D721Med (cell line): ENCODE results near the gene FFAR2.
"Not testable (repeated sequence)": the region's sequence is repeated elsewhere in the genome, so short reads cannot be mapped to it uniquely, and the experiment has no call there.

Experiments used
- DNase-seq: peaks from one replicate; pipeline ENCODE4 v3.0.0; 2011; ENCODE audit warnings: low spot score; ENCODE audit not compliant: insufficient read length
- FAIRE-seq: peaks from 2 replicates; lab custom pipeline; 2011; peaks lifted over from hg19 to GRCh38; lab: Jason Lieb, UNC
- TF ChIP-seq, protein P1 (sequence below): IDR thresholded peaks from 2 replicates; pipeline ENCODE4 v1.5.1; 2012; ENCODE audit warnings: mild to moderate bottlenecking, control low read depth; ENCODE audit not compliant: insufficient read depth; ENCODE audit errors: missing control alignments

FFAR2 gene

DNA sequence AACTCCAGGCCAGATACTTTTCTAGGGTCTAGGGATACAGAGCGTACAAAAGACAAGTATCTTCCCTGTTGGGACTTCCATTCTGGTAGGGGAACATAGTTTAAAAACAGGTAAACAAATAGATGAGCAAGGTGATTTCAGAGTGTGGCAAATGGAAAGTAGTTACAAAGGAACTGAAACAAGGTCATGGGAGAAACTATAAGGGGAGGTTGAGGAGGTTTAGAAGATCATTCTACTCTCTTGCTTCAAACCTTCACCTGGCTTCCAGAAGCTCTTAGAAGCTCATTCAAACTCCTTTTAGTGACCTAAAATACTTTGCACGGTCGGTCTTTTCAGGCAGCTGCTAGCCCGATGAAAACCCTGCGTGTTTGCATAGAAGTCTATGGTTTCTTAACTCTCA, 9.1 kb downstream of the FFAR2 start:
- no peak for DNase-seq
- no peak for FAIRE-seq

DNA sequence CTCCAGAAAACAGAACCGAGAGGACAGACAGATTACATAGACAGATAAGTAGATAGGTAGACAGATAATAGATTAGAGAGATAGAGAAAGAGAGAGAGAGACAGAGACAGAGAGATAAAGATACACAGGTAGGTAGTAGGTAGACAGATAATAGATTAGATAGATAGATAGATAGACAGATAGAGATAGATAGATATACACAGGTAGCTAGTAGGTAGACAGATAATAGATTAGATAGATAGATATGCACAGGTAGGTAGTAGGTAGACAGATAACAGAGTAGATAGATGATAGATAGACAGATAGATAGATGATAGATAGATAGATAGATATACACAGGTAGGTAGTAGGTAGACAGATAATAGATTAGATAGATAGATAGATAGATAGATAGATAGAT, 10.1 kb downstream of the FFAR2 start:
- TF ChIP-seq, protein P1, sequence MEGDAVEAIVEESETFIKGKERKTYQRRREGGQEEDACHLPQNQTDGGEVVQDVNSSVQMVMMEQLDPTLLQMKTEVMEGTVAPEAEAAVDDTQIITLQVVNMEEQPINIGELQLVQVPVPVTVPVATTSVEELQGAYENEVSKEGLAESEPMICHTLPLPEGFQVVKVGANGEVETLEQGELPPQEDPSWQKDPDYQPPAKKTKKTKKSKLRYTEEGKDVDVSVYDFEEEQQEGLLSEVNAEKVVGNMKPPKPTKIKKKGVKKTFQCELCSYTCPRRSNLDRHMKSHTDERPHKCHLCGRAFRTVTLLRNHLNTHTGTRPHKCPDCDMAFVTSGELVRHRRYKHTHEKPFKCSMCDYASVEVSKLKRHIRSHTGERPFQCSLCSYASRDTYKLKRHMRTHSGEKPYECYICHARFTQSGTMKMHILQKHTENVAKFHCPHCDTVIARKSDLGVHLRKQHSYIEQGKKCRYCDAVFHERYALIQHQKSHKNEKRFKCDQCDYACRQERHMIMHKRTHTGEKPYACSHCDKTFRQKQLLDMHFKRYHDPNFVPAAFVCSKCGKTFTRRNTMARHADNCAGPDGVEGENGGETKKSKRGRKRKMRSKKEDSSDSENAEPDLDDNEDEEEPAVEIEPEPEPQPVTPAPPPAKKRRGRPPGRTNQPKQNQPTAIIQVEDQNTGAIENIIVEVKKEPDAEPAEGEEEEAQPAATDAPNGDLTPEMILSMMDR, result no peak
- FAIRE-seq (no peak), DNase-seq (no peak)

More for the DNA sequence above, 9.1 kb downstream of the FFAR2 start:
- TF ChIP-seq, protein P1, result no peak

DNA sequence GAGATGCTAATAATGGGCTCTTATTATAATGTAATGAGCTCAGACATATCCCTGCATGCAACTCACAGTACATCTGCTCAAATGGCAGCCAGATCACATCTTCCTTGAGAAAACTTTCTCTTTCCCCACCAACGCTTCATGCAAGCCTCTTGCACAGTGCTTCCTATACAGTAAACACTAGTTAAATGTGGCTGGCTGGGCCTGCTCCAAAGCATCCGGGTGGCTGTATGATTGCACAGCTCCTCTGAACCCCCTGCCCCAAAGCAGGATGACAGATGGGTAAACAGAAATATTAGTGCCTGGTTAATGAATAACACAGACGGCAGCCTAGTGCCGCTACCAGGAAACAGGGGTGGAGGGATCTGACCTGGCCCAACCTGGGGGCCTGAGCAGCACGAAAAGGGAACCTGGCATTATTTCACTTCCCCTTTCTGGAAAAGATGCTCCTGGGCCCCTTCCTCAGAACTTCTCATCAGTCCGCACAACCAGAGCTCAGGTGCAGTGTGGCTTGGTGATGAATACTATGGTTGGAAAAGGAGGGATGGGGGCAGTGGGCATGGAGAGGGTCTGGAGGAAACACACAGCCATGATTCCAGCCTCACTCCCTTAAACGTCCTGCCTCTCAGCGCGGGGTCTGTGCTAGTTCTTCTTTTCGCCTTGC, 10.8 kb downstream of the FFAR2 start:
- DNase-seq (no peak), FAIRE-seq (no peak)
- TF ChIP-seq, protein P1, result no peak

DNA sequence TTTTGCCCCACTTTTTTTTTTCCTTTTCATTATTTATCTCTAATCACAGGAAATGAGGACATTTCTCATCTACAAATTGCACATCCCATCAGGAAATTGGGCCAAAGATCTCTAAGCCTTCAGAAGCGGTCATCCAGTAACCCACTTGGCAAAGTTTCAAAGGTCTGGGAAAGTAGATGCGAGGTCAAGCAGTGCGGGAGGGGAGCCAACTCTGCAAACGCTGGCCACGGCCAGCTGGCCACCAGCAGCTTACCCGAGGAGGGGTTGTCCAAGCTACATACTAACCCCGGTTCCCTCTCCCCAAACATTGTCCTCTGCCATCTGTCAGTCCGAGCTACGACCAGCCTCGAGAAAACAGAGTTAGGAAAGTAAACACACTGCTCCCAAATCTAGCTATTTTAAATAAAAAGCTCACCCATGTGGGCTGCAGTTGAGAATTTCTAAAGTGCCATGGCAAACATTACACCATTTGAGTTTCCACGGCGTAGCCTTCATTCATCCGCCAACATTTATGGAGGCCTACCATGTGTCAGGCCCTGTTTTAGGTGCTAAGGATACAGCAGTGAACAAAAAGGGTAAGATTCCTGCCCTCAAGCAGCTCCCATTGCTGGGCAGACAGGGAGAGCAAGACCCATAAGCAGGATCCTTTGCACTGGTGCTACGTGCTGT, 11.5 kb downstream of the FFAR2 start:
- DNase-seq (no peak), FAIRE-seq (no peak)
- TF ChIP-seq, protein P1, result no peak

DNA sequence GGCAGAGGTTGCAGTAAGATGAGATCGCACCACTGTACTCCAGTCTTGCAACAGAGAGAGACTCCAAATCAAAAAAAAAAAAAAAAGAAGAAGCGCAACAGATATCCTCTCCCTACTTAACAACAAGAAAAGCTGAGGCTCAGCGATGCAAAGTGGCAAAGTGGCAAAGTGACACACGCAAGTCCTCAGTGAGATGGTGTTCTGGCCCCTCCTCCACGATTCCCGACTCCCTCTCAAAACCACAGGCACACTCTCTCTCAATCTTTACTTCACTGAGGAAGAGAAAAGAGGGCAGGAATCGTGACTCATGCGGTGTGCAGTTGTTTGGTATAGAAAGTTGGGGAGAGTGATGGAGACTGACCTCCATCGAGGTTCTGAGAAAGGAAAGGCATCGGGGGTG, 12.6 kb downstream of the FFAR2 start:
- no peak for DNase-seq
- no peak for FAIRE-seq
- TF ChIP-seq, protein P1, result no peak

DNA sequence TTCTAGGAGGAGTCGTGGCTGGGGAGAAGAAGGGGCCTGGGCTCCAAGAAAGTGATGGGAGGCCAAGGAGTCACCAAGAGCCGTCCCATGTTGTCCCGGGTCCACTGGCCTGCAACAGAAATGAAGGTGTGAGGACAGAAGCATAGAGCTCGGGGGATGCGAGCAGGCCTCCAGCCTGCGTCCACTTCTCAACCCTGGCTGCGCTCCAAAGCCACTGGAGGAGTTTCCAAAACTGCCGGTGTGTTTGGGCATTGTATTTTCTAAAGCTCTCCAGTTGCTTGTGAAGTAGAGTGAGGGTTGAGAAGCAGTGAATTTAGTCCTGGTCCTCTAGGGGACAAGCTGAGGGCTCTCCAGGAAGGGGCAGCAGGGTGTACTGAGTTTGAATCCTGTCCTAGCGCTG, 13.0 kb downstream of the FFAR2 start:
- TF ChIP-seq, protein P1, result no peak
- DNase-seq (no peak), FAIRE-seq (no peak)

DNA sequence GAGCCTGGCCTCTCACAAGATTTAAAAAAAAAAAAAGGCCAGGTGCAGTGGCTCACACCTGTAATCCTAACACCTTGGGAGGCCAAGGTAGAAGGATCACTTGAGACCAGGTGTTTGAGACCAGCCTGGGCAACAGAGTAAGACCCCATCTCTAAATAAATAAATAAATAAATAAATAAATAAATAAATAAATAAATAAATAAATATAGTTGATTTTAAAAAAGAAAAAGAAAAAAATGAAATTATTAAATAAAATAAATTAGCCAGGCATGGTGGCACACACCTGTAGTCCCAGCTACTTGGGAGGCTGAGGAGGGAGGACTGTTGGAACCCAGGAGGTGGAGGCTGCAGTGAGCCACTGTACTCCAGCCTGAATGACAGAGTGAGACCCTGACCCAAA, 13.7 kb downstream of the FFAR2 start:
- not testable (repeated sequence) for DNase-seq, FAIRE-seq
